ENCODE data around the gene MXD4.
"Not testable (repeated sequence)": the region's sequence is repeated elsewhere in the genome, so short reads cannot be mapped to it uniquely, and the experiment has no call there.

The MXD4 gene

DNA sequence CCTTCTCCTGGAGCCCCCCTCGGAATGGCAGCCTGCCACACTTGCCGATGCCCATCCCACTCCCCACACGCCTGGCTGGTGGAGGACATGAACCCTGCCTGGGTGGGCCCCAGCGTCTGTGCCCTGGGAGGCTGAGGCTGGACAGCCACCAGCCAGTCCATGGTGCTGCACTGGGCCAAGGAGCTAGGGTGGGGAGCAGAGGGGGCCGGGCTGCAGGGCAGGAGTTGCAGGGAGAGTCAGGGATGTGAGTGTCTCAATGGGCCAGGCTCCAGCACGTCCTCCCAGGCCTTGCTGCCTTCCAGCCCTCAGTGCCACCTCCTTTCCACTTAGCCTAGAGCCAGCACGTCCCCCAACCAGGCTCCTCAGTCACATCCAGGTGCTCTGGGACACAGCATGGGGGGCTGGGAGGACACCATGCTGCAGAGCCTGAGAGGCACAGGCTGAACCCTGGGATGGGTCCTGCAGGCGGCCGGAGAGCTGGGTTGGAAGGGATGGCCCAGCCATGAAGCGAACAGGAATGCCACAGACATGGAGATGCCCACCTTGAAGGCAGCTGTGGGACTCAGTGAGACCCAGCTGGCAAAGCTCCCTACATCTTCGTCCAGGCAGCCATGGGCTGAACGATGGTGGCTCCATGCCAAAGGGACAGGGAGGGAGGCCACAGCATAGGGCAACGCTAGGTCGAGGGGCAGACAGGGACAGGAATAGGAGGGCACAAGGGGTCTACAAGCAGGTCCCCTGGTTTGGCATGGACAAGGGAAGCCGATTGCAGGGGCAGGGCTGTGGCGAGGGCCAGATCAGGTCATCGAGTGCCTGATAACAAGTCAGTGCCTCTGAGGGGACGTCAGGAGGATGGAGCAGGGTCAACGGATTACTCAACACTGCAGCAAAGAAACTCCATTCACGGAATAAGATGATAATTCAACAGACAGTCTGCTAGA is 30.1 kb upstream of the MXD4 start:
- no peak for DNase-seq

- DNase-seq: no peak
These were observed 29.2 kb upstream of the MXD4 start for GRCh38 chr4:2290974-2291704.

GRCh38 chr4:2290488-2290887 is 28.6 kb upstream of the MXD4 start:
- no peak for DNase-seq

- no peak for DNase-seq
These were observed 28.0 kb upstream of the MXD4 start for GRCh38 chr4:2289955-2290333.

DNA sequence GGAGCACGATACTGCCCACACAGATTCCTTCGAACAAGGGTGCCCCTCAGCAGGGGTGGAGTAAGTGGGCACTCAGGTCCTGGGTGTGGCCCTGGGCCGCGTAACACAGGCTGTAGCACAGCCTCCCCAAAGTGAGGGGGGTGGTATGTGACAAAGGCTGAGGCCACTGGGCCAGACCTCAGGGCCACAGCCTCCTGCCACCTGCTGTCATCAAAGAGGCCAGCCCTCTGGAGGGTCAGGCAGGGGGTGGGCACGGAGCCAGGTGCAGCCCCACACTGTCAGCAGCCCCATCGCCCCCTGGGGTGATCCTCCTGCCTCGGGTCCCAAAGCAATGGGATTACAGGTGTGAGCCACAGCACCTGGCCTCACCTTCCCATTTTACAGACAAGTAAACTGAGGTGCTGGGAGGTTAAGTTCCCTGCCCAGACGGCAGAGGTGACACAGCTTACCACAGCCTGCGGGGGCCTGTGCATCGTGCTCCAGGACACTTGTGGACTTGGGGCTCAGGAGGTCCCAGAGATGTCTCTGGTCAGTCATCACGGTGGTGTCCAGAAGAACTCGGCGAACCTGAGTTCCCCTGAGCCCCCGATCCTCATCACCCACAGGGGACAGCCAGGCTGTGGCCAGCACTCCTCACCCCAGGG is 27.5 kb upstream of the MXD4 start:
- no peak for DNase-seq

GRCh38 chr4:2288051-2288541 is 26.2 kb upstream of the MXD4 start:
- DNase-seq: no peak

GRCh38 chr4:2287594-2287915 is 25.6 kb upstream of the MXD4 start:
- DNase-seq: no peak

DNA sequence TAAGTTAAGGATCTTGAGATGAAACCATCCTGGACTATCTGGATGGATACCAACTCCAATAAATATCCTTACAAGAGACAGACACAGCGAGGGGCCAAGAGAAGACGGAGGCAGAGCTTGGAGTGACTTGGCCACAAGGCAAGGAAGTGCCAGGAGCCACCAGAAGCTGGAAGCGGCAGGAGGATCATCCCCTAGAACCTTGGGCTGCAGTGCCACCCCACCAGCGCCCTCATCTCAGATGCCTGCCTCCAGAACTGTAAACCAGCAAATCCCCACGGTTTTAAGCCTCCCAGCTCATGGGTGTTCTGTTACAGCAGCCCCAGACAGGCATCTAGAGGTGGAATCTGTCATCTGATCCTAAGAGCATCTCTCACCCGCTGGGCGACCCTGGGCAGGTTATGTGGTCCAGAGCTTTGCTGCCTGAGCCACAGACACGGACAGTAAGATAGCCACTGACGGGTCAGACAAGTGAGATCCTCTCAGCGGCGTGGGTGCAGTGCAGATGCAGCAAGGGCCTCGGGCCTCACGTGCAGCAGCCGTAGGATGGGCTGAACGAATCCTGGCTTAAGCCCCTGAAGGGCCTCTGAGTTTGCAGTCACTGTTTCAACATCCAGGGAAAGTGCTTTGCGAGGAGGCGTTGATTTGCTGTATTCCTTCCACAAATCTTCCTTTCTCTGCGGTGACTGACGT is 25.1 kb upstream of the MXD4 start:
- DNase-seq: peak in 1 of 2 experiments; percentile 31

- DNase-seq: no peak
These were observed 23.9 kb upstream of the MXD4 start for GRCh38 chr4:2285613-2286381.

DNA sequence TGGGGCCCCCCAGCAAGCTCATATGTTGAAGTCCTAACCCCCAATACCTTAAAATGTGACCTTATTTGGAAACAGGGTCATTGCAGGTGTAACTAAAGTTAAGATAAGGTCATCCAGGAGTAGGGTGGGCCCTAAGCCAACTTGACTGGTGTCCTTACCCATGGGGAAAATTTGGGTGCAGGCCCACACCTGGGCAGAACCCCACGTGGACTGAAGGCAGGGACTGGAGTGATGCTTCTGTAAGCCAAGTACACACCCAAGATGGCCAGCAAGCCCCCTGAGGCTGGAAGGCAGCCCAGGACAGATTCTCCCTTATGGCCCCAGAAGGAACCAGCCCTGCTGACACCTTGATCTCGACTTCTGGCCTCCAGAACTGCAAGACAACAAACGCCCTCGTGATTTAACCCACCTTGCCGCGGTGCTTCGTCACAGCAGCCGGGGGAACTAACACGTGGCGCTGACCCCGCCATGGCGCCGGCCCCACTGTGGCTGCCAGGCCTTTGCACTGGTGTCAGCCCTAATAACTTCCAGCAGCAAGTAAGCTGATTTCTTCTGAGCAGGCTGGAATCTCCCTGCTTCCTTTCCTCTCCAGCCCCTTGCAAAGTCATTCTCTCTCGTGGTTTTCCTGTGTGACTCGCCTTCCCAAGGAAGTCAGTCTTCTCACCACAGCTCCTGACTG is 23.2 kb upstream of the MXD4 start:
- no peak for DNase-seq

DNA sequence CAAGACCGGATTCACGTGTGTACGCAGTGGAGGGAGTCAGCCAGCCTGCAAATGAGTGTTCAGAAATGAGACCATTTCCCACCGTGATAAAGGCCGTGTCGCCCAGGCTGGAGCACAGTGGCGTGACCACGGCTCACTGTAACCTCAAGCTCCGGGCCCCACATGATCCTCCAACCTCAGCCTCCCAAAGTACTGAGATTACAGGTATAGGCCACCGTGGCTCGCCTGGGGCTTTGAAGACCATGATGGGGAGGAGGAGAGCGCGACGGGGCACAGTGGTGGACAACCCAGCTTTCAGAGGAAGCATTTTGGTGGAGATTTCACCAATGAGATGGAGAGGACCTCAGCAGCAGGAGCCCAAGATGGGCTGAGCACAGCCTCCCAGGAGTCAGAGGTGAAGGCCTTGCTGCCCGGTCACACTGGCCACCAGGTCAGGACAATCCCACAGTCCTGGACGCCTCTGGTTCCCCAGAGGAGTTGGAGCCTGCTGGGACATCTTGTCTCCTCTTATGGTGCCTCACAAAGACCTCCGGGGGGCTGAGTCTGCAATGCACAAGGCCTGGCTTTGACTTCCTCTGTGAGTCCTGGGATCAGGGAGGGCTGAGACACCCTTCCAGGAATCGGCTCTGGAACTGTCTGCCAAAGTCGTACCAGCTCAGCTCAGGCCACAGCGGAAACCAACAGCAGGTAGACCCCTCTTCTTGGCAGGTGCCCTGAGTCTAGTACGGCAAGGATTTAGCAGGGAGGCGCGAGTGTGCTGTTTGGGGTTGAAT is 22.4 kb upstream of the MXD4 start:
- no peak for DNase-seq

GRCh38 chr4:2283199-2283711 is 21.3 kb upstream of the MXD4 start:
- no peak for DNase-seq

DNA sequence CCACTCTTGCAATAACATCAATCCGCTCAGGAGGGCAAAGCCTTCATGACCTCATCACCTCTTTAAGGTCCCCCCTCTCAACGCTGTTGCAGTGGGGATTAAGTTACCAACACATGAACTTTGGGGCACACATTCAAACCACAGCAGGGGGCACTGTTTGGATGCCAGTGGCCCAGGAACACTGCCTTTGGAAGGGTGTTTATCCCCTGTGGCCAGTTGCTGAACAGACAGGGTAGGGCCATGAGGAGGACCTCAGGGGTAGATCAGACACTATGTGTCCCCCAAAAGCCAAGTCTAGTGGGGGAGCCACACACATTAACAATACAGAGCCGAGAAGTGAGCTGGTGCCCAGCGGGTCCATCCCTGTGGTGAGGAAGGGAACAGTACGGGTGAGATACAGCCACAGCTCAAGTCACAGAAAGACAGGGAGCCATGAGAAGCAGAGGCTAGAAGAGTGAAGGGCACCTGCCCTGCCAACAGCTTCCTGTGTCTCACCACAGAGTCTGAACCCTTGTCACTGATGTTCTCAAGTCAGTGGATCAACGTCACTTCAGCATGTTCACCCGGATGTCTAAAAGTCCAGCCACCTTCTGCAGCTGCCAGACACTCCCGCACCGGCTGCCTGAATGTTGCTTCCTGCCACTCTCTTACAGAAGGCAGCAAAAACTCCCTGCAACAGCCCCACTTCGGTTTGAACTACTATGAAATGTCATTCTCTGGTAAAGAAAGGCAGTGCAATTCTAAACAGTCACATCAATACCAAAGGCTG is 19.9 kb upstream of the MXD4 start:
- no peak for DNase-seq

GRCh38 chr4:2280531-2281300 is 18.8 kb upstream of the MXD4 start:
- DNase-seq: no peak

DNA sequence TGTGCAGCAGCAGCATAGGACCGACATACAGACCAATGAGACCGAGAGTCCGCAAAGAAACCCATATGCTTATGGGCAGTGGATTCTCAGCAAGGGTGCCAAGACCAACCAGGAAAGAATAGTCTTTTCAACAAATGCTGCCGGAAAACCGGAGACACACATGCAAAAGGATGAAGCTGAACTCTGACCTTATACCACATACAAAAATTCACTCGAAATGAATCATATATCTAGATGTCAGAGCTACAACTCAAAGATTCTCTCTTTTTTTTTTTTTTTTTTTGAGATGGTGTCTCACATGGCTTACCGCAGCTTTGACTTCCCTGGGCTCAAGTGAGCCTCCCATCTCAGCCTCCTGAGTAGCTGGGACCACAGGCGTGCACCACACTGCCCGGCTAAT is 16.0 kb upstream of the MXD4 start:
- no peak for DNase-seq

GRCh38 chr4:2276581-2277325 is 14.8 kb upstream of the MXD4 start:
- DNase-seq: no peak

- DNase-seq: no peak
These were observed 13.8 kb upstream of the MXD4 start for GRCh38 chr4:2275546-2276251.

DNA sequence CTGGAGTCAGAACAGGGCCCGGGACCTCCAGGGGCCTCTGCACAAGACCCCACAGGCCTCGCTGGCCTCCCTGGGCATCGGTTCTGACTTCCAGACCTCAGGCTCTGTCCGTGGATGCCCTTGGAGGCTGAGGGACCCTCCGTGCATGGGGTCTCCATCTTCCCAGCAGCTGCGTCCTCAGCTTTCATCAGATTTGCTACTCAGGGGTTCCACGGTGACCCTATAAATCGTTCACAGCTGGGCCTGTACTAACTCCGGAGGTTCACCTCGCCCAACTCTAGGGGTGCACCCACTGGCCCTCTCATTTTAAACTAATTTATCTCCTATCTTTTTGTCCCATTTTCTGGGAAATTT is 13.1 kb upstream of the MXD4 start:
- DNase-seq: not testable (repeated sequence)

Data from NCI-H187 (cell line).